Activated B cell treated with CpG ODN at 0.5 μM for 24 hours (primary cell): ENCODE data around the gene SPOCK1. TPM values are rescaled to one million over a fixed set of nuclear protein-coding genes. Genes with fewer than 3 reads are reported as not detected.

Source experiments
- ATAC-seq: fragments of 200-7000 bp; cut with Tn5 transposase; one replicate; pipeline ENCODE4 v1.10.0; 2021; ENCODE audit warnings: low read depth, mild to moderate bottlenecking, moderate library complexity
- CTCF ChIA-PET: fragments of 350-600 bp; sonication (Branson Sonifier 250); formaldehyde crosslinking; loops from one replicate; lab custom pipeline; 2021; ENCODE audit warnings: antibody characterized with exemption; lab: Charles Lee
- POLR2A ChIA-PET: fragments of 350-600 bp; sonication (Branson Sonifier 250); formaldehyde crosslinking; loops from one replicate; lab custom pipeline; 2021; ENCODE audit warnings: antibody characterized with exemption; lab: Charles Lee
- DNase-seq: peaks from one replicate; pipeline ENCODE4 v3.0.0; 2022
- H3K27ac Mint-ChIP-seq: one replicate; pipeline ENCODE4 v1.8.0; 2020; ENCODE audit warnings: mixed read lengths
- H3K27me3 Mint-ChIP-seq: one replicate; pipeline ENCODE4 v1.8.0; 2021; ENCODE audit warnings: mixed read lengths
- H3K36me3 Mint-ChIP-seq: one replicate; pipeline ENCODE4 v1.8.0; 2021; ENCODE audit warnings: low read depth, mixed read lengths
- H3K4me1 Mint-ChIP-seq: one replicate; pipeline ENCODE4 v1.8.0; 2021; ENCODE audit warnings: mixed read lengths
- H3K4me3 Mint-ChIP-seq: one replicate; pipeline ENCODE4 v1.8.0; 2020; ENCODE audit warnings: mild to moderate bottlenecking, mixed read lengths
- H3K9me3 Mint-ChIP-seq: one replicate; pipeline ENCODE4 v1.8.0; 2020; ENCODE audit warnings: mixed read lengths
- CTCF ChIP-seq: fragments of 200-600 bp; IDR thresholded peaks from one replicate; pipeline ENCODE4 v1.8.0; 2022; ENCODE audit warnings: antibody characterized with exemption, mild to moderate bottlenecking
- intact Hi-C: fragments of 100-400 bp; cut with micrococcal nuclease; formaldehyde crosslinking; loops from one replicate; pipeline ENCODE4 v1.15.1; 2024
- total RNA-seq: library from RNA; stranded (reverse); gene quantifications from 2 replicates; pipeline ENCODE4 v1.2.3, GENCODE V29; 2022

Gene SPOCK1
- total RNA-seq, 1 donor from 2014 or later = not detected

DNA sequence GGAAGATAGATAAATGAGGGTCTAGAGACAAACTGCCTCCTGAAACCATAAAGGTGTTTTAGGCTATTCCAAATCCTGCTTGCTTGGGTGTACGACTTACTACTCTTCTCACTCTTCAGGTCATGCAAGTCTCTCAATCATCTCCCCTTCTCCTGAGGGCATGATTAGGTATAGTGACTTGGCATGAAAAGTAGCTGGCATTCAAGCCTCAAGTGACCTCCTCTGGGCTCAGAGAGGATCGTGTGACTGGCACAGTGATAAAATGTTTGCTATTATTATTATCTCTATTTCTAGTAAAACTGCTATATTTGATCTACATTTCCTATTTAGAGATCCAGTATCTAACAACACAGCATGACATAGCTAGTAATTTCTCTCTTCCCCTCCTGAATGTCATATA, 494.8 kb downstream of the SPOCK1 start:
- H3K27ac Mint-ChIP-seq = no peak overlapping the region
- H3K4me1 Mint-ChIP-seq = no peaks in the 10 kb centered on the region
- POLR2A ChIA-PET = no interaction called here
- H3K9me3 Mint-ChIP-seq = no peaks in the 10 kb centered on the region
- CTCF ChIA-PET = no interaction called here
- intact Hi-C loops = no loop called here
- no peaks in the 10 kb centered on the region for H3K27me3 Mint-ChIP-seq
- ATAC-seq (no peak), DNase-seq (no peak)
- TF ChIP-seq CTCF = no peak
- no peaks in the 10 kb centered on the region for H3K36me3 Mint-ChIP-seq
- no peak overlapping the region for H3K4me3 Mint-ChIP-seq

DNA sequence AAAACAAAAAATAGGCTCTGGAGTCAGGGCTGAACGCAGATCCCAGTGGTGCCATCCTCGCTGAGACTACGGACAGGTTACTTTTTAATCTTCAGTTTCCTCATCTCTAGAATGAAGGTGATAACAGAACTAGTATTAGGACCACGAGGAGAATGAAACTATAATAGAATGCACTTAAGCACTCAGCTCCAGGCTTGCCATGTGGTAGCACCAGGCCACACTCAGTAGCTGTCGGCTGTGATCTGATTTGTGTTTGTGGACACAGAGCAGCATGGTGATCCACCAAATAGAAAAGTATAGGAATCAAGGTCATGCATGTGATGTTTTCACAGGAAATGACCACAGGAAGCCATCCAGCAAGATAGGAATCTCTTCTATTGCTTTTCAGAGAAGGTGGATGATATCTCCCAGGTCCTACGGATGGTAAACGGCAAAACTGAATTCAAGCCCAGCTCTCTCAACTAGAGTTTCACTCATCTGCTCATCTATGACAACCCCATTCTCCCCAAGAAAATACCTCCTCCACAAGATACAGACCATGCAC, 498.0 kb downstream of the SPOCK1 start:
- DNase-seq (no peak), ATAC-seq (no peak)
- Mint-ChIP-seq H3K4me3 (no peak overlapping the region), H3K9me3 (no peaks in the 10 kb centered on the region), H3K27ac (no peak overlapping the region), H3K27me3 (no peaks in the 10 kb centered on the region), H3K36me3 (no peaks in the 10 kb centered on the region), H3K4me1 (no peaks in the 10 kb centered on the region)
- ChIA-PET CTCF (no interaction called here), POLR2A (no interaction called here)
- intact Hi-C loops = no loop called here
- TF ChIP-seq CTCF = no peak

DNA sequence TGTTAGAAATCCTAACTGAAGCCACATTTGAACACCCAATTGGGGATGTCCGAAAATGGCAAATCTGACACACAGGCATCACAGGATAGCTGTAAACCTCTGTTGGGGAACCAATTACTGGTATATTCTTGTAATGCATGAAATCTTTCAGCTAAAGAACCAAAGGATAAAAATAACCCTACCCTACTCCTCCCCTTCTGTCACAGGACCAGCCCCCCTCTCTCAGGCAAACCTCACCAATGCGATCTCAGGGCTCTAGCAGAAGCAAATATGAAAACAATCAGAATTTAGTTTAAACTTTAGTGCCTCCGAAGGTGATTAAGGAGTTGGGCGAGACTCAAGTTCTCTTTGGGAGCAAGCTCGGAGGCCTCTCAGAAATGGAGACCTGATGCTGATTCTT, 499.3 kb downstream of the SPOCK1 start:
- intact Hi-C loops = no loop called here
- TF ChIP-seq CTCF = no peak
- ATAC-seq (no peak), DNase-seq (no peak)
- H3K36me3 Mint-ChIP-seq = no peaks in the 10 kb centered on the region
- H3K27ac Mint-ChIP-seq = no peak overlapping the region
- H3K4me1 Mint-ChIP-seq = no peaks in the 10 kb centered on the region
- no peaks in the 10 kb centered on the region for H3K27me3 Mint-ChIP-seq
- POLR2A ChIA-PET = no interaction called here
- no peaks in the 10 kb centered on the region for H3K9me3 Mint-ChIP-seq
- CTCF ChIA-PET = no interaction called here
- no peak overlapping the region for H3K4me3 Mint-ChIP-seq

GRCh38 chr5:136998854-136999357, 500.2 kb downstream of the SPOCK1 start:
- no peak for ATAC-seq
- H3K4me1 Mint-ChIP-seq = no peaks in the 10 kb centered on the region
- H3K36me3 Mint-ChIP-seq = no peaks in the 10 kb centered on the region
- DNase-seq = no peak
- H3K9me3 Mint-ChIP-seq = no peaks in the 10 kb centered on the region
- ChIA-PET POLR2A (no interaction called here), CTCF (no interaction called here)
- no peaks in the 10 kb centered on the region for H3K27me3 Mint-ChIP-seq
- intact Hi-C loops = no loop called here
- TF ChIP-seq CTCF = no peak
- H3K4me3 Mint-ChIP-seq = no peak overlapping the region
- no peak overlapping the region for H3K27ac Mint-ChIP-seq

- ATAC-seq (no peak), DNase-seq (no peak)
- ChIA-PET CTCF (no interaction called here), POLR2A (no interaction called here)
- TF ChIP-seq CTCF = no peak
- Mint-ChIP-seq H3K9me3 (no peaks in the 10 kb centered on the region), H3K27ac (no peak overlapping the region), H3K36me3 (no peaks in the 10 kb centered on the region), H3K4me3 (no peak overlapping the region), H3K4me1 (no peaks in the 10 kb centered on the region), H3K27me3 (no peaks in the 10 kb centered on the region)
- intact Hi-C loops = no loop called here
Observed at GRCh38 chr5:136994154-136994553, 505.0 kb downstream of the SPOCK1 start.
